Psoas muscle (tissue), 8 donors: ENCODE measurements around the gene MICAL3. TPM values are rescaled to one million over a fixed set of nuclear protein-coding genes. Genes with fewer than 3 reads are reported as not detected.
"Not testable (repeated sequence)": the region's sequence is repeated elsewhere in the genome, so short reads cannot be mapped to it uniquely, and the experiment has no call there.

Source experiments
- ATAC-seq, 4 donors: fragments of 200-7000 bp; cut with Tn5 transposase; one replicate each; pipeline ENCODE4 v1.9.1; 2020; ENCODE audit warnings: moderate library complexity in 3 of 4, mild to moderate bottlenecking in 2 of 4
- DNase-seq, 2 donors: peaks; one replicate each; pipeline ENCODE4 v3.0.0-alpha.2; 2020
- H3K27ac ChIP-seq: fragments of 200-600 bp; one replicate; pipeline ENCODE4 v1.8.0; 2022
- H3K27me3 ChIP-seq, 3 donors: fragments of 200-600 bp in 1 of 3; one replicate each; pipeline versions ENCODE4 v1.6.1 to v1.8.0; 2013 to 2022; ENCODE audit warnings: low read length in 2 of 3, mild to moderate bottlenecking in 2 of 3, moderate library complexity in 1 of 3; ENCODE audit not compliant: insufficient read depth in 3 of 3
- H3K36me3 ChIP-seq, 2 donors: fragments of 200-600 bp in 1 of 2; one replicate each; pipeline versions ENCODE4 v1.6.1 to v1.8.0; 2013 to 2022; ENCODE audit warnings: low read depth in 1 of 2, mild to moderate bottlenecking in 1 of 2, moderate library complexity in 1 of 2; ENCODE audit not compliant: insufficient read depth in 1 of 2
- H3K4me1 ChIP-seq: fragments of 200-600 bp; one replicate; pipeline ENCODE4 v1.8.0; 2022
- H3K4me3 ChIP-seq: fragments of 200-600 bp; one replicate; pipeline ENCODE4 v1.8.0; 2022; ENCODE audit warnings: mild to moderate bottlenecking
- H3K9me3 ChIP-seq: fragments of 200-600 bp; one replicate; pipeline ENCODE4 v1.8.0; 2022
- CTCF ChIP-seq: fragments of 200-600 bp; IDR thresholded peaks from one replicate; pipeline ENCODE4 v1.8.0; 2022; ENCODE audit warnings: antibody characterized with exemption
- WGBS, 3 donors: extraction: QIAGEN DNeasy Blood & Tissue Kit; methylation state at CpG; one replicate each; pipeline versions ENCODE4 v1.1.6 to v1.1.7; 2013; 5-methylcytosine and 5-hydroxymethylcytosine counted together
- intact Hi-C, 2 donors: fragments of 100-400 bp; cut with DNase I; formaldehyde crosslinking; loops; one replicate each; pipeline versions ENCODE4 v1.11.0 to v1.14.2; 2022
- polyA plus RNA-seq, 3 donors: library from polyadenylated mRNA; stranded (reverse); fragments of 200-250 nt; gene quantifications; one replicate each; pipeline ENCODE4 v1.2.3, GENCODE V29; 2013
- total RNA-seq, 4 donors: library from RNA; stranded (reverse); fragmentation: NEBNext Ultra II Directional in 2 of 4; extraction: Animal tissue kit (Norgen Biotek cat#: 25700) in 2 of 4; gene quantifications; one replicate each; pipeline versions ENCODE4 v1.2.1 to v1.2.4, GENCODE V29; 2021 to 2023
- donor health status: healthy with polysubstance abuse.
- donor health status: DM: no; HTN: no; CAD: no; lungs with moderate emphysema.
- donor health status: Bipolar disorder and iron deficiency.
- donor health status: healthy.
- donor health status: DM: yes; HTN: yes; CAD: no.
- donor health status: DM: no; HTN: no; CAD: no.
- donor health status: DM: no; HTN: no; CAD: no.
- donor health status: DM: yes; HTN: yes; CAD: no.

MICAL3 gene
- total and polyA plus RNA-seq, 7 donors: 2.1 to 38.3 (median 15.5) TPM

GRCh38 chr22:18029686-18030267, 5.4 kb upstream of the MICAL3 start:
- 33 to 47% (median 44%) methylated on average over 2 of the region's 2 CpGs for WGBS, 3 donors
- intact Hi-C loops: loop anchor here (5.0 kb wide), 3 partner anchors 43 to 197 kb away; partner anchors contain the start of gene PEX26 (in 1 of the 2)
- H3K27ac ChIP-seq: peak overlapping the region; percentile 79
- H3K27me3 ChIP-seq: no peaks in the 10 kb centered on the region
- TF ChIP-seq CTCF: no peak
- H3K4me3 ChIP-seq: no peak overlapping the region
- H3K9me3 ChIP-seq: no peaks in the 10 kb centered on the region
- H3K36me3 ChIP-seq: no peaks in the 10 kb centered on the region
- DNase-seq (no peak), ATAC-seq (no peak)
- peaks cover 34% of the 10 kb centered on the region for H3K4me1 ChIP-seq

DNA sequence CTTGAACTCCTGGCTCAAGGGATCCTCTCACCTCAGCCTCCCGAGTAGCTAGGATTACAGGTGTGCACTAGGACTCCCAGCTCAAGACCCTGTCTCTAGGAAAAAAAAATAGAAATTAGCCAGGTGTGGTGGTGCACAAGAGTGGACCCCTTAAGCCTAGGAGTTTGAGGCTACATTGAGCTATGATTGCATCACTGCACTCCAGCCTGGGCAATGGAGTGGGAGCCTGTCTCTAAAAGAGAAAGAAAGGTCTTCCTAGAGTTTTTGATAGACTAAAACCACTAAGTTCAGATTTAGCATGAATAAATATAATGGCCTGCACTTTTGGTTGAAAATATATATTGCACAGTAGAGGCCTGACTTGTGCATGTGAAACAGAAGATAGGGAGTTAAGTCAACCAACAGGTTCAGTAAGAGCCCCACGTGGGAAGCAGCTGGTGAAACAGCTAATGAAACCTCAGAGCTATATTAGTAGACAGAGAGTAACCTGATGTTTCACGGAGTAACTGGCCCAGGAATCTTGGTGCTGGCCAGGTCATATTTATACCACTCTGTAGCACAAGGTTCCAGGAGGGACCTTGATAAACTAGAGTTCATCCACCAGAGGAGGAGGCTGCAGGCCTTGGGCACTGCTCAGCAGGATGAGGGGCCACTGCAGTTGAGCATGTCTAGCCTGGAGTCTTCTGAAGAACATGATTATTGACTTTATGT, 4.6 kb upstream of the MICAL3 start:
- Histone ChIP-seq H3K36me3 (no peaks in the 10 kb centered on the region), H3K27ac (peak overlapping the region; percentile 79), H3K27me3 (no peaks in the 10 kb centered on the region), H3K9me3 (no peaks in the 10 kb centered on the region), H3K4me3 (no peak overlapping the region), H3K4me1 (peaks cover 37% of the 10 kb centered on the region)
- DNase-seq (peak; percentile 40 to 64), ATAC-seq (peak; percentile 87 to 90 (median 88))
- intact Hi-C loops: loop anchor here in 1 of 2 donors (5.0 kb wide), 2 partner anchors 43 to 197 kb away; no protein-coding TSS in a partner anchor
- TF ChIP-seq CTCF: no peak
- WGBS, 3 donors: 34 to 50% (median 35%) methylated on average over 3 of the region's 3 CpGs

DNA sequence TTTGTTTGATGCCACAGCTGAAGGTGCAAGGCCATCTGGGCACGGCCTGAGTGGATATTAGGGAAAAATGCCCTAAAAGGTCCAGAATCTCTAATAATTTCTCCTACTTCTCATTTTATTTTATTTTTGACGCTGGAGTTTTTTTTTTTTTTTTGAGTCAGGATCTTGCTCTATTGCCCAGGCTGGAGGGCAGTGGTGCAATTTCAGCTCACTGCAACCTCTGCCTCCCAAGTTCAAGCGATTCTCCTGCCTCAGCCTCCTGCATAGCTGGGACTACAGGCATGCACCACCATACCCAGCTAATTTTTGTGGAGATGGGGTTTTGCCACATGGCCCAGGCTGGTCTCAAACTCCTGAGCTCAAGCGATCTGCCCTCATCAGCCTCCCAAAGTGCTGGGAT, 1.5 kb upstream of the MICAL3 start:
- not testable (repeated sequence) for H3K9me3 ChIP-seq, H3K36me3 ChIP-seq, H3K27me3 ChIP-seq, ATAC-seq, H3K27ac ChIP-seq, DNase-seq, H3K4me3 ChIP-seq
- intact Hi-C loops: loop anchor here in 1 of 2 donors (2.0 to 5.0 kb wide), 3 partner anchors 46 to 194 kb away; no protein-coding TSS in a partner anchor
- H3K4me1 ChIP-seq: peaks cover 27% of the 10 kb centered on the region
- WGBS, 3 donors: 95 to 98% (median 97%) methylated on average over 4 of the region's 4 CpGs

DNA sequence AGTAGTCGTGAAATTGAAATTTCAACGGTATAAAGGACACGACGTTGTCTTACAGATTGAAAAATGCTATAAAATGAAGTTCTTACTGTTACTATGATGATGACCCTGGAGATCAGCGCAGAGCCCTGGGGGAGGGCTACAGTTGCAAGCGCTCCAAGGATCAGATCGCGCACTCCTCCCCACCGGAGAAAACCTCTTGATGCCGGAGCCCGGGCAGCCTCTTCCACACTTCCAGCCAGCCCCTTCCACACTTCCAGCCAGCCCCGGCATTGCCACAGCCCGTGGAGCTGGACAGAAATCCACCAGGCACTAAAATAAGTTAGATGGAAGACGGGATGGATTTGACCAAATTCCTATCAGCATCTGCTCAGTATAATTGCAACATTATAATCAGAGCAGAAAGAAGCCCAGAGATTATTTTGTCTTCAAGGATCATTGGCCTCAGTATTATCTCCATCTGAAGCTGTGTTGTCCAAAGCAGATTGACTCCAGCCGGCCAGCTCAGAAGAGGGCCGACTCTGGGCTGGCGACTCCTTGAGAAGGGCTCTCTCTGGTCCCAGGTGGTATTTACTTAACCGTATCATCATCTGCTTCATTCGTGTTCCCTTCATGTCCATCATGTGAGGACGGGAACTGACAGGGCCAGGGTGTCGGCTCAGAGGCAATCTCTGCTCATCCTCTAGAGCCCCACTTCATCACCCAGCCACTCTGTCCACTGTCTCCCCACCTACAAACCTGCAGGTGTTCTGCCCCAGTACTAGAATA, 777 bp upstream of the MICAL3 start:
- Histone ChIP-seq H3K9me3 (no peaks in the 10 kb centered on the region), H3K4me1 (peaks cover 27% of the 10 kb centered on the region), H3K4me3 (peak overlapping the region; percentile 67), H3K27ac (peak overlapping the region; percentile 80), H3K36me3 (no peaks in the 10 kb centered on the region), H3K27me3 (no peaks in the 10 kb centered on the region)
- TF ChIP-seq CTCF: no peak
- WGBS, 3 donors: 38 to 46% (median 39%) methylated on average over 21 of the region's 21 CpGs
- ATAC-seq: no peak
- intact Hi-C loops: loop anchor here (2.0 to 5.0 kb wide), 5 partner anchors 32 to 193 kb away; no protein-coding TSS in a partner anchor
- DNase-seq: no peak
